C1 segment of cervical spinal cord (tissue), 14 donors: ENCODE data around the gene RNF149.
"Not testable (repeated sequence)": the region's sequence is repeated elsewhere in the genome, so short reads cannot be mapped to it uniquely, and the experiment has no call there.

Experiments used
- DNase-seq, 14 donors: peaks; one replicate each; lab custom pipeline; 2025; lab: John Stamatoyannopoulos, UW

The RNF149 gene

DNA sequence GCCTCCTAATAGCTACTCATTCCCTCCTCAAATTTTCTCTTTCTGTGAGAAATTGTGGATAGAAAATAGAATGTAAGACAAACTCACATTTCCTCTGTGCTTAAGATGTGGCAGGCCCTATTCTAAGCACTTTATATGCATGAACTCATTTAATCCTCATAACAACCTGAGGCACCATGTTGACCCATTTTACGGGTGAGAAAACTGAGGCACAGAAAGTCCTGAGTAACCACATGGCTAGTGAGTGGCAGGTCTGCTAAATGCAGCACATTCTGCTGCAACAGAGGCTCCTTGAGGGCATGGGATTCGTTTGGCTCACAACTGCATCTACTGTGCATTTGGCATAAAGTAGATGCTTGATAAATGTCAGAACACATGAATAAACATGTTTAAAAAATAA lies 22.7 kb upstream of the RNF149 start:
- DNase-seq = no peak

DNA sequence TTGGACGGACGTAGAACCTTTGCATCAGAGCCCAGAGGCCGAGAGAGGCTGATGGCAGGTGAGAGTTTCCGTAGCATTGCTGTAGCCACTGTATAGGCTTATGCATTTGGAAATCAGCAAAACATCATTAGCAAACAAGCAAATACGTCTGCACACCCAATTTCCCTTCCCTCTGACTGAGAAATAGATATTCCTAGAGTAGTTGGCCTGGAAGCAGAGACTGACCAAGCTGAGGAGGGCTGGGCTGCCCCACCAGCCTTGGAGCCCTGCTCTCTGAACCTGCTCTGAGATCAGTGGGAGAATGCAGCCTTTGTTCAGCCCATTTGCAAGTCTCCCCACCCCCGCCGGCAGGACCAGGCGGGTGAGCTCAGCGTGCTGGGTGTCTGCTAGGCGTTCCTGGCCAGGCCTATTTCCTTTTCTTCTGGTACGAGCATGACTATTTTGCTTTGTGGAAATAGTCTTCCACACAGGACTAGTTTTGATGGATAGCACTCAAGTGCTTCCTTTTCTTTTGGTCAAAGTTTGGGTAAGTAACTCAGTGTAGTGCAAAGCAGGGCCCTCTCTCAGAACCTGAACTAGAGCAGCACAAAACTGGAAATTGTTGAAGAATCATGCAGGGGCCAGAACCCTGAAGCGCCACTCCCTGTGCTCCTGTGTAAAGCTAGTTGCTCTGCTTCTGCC lies 21.9 kb upstream of the RNF149 start:
- peak in 11 of 14 donors; percentile 17 to 75 (median 68) for DNase-seq

DNA sequence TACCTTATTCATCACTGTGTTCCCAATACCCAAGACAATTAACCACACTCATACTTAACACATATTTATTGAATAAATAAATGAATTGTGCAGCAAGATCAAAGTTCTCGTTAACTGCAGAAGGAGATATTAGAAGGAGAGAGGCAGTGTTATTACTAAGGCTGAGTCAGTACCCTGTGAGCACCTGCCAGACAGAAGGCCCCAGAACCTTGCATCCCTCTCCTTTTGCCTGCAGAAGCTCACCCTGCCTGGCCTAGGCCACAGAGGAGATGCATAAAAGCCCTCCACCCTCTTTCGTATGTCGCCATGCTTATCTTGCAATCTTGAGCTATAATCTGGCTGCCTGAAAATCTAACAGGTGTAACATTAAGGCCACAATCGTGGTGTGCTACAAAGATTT lies 20.5 kb upstream of the RNF149 start:
- DNase-seq = no peak

DNA sequence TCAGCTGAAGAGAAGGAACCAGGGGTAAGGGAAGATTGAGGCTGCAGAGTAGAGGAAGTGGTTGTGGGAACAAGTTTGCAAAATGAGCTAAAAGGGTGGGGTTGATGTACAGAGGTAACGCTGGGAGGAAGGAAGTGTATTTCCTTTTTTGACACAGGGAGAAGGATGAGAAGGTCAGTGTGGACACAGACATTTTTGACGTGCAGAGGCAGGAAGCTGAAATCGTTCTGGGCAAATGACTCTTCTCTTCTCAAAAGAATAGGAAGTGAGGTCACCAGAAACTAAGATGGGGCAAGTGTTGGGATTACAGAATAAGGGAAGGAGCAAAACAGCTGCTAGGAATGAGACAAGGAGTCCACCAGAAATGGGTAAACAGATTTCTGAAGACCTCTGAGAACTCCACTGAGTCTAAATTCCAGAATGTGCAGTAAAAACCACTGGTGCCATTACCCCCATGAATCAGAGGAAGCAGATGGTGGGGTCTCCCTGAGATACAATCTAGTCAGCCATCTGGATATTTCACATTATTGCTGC lies 20.0 kb upstream of the RNF149 start:
- DNase-seq = no peak

DNA sequence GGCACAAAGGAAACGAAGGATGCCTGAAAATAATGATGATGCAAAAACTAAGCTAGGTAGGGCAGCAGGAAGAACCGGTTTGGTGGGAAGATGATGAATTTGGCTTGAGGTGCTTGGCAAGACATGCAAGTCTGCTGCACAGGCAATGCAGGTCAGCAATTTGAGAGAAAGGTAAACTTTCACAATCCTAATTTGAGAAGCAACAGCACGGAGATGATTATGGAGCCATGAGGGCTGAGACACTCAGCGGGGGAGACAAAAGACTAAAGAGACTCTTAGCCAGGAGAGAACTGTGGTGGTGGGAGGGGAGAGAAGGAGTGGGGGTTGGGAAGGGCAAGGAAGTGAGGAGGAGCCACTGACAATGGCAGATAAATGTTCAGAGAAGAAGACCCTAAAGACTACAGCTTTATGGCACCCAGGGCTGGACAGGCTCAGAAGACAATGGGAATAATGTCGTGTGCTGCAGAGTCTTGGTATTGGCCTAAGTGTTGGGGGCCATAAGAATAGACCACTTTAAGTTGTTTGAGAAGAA lies 19.4 kb upstream of the RNF149 start:
- DNase-seq = no peak

DNA sequence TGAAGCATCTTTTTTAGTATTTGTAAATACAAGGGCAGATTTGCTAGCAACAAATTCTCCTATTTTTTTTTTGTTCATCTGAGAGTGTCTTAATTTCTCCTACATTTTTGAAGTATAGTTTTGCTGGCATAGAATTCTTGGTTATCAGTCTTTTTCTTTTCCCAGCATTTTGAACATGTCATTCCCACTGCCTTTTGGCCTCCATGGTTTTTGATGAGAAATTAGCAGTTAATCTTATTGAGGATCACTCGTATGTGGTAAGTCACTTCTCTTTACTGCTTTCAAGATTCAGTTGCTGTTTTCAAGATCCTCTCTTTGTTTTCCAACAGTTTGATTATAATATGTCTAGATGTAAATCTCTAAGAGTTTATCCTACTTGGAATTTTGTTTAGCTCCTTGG lies 16.9 kb upstream of the RNF149 start:
- DNase-seq = no peak

DNA sequence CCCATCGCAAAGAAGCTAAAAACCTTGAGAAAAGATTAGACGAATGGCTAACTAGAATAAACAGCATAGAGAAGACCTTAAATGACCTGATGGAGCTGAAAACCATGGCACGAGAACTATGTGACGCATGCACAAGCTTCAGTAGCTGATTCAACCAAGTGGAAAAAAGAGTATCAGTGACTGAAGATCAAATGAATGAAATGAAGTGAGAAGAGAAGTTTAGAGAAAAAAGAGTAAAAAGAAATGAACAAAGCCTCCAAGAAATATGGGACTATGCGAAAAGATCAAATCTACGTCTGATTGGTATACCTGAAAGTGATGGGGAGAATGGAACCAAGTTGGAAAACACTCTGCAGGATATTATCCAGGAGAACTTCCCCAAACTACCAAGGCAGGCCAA lies 8.1 kb upstream of the RNF149 start:
- DNase-seq = not testable (repeated sequence)

DNA sequence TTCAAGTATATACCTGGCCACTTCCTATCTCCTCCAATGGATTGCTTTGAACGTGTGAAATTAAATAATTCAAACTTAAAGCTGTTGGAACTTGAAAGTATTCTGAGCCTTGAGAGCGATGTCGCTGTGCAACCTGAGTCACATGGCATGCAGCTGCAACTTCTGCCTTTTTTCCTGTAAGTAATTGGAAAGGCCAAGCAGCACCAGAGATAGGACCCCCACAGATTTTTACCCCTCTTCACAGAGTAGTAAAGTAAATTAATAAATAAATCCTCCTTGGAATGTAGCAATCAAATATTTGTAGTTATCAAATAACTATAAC lies 3.2 kb upstream of the RNF149 start:
- no peak for DNase-seq

DNA sequence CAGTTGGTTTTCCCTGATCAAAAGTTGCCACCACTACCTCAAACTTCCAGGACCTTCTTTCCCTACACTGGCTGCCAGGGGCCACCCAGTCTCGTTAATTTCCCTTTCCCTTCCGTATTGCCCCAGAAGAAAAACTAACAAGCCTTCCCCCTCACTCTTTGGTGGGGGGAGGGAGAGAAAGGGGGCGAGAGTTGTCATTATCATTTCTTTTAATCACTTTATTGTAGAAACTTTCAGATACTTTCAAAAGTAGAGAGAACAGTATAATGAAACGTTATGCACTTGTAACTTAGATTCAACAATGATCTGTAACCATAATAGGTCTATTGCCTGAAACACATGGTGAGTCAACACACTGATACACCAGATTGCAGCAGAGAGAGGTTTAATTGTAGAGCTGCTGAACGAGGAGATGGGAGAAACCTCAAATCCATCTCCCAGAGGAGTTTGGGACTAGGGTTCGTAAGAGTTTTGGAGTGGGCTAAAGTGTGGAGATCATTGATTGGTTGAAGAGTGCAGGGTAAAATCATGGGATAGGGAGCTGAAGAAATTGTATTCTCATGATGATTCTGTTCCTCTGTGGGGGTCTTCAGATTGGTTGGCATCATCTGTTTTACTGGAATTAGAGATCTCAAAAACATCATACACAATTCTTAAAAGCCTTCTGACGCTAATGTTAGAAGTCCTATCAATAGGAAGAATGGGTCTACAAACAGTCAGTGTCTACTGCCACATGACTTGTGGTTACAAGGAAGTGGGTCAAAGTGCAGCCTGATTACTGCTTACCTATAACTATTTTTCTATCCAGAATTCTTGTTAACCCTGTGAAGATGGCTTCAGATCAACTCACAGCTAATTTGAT lies 2.6 kb upstream of the RNF149 start:
- DNase-seq = no peak

DNA sequence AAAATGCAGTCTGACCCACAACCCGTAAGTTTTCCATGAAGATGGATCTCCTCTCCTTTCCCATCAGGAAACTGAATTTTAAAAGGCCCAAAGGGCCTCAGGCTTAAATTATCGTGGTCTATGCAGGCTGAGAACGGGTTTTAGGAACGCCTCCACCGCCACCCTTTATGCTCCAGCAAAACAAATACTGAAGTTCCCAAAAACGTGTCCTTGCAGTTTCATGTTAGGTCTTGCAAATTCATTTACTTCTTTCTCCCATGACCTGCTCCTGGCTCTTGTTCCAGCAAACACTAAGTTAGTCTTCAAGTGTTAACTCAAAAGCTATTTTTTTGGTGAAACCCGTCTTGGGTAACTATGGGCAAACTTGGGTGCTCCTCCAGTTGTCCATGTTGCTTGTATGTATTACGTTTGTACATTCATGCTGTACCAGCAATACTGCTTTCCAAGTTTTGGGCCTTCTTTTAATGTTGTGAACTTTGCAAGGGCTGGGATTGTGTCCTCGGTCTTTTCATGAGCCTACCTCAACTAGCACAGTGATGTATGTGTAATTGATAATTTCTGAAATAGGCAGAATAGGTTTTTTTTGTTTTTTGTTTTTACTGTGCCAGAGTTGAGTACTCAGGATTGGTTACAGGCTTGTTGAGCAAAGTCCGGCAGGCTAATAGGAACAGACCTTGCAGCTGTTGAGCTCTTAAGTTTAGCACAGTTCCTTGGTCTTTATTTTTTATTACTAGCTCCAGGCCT lies 1.8 kb upstream of the RNF149 start:
- no peak for DNase-seq

DNA sequence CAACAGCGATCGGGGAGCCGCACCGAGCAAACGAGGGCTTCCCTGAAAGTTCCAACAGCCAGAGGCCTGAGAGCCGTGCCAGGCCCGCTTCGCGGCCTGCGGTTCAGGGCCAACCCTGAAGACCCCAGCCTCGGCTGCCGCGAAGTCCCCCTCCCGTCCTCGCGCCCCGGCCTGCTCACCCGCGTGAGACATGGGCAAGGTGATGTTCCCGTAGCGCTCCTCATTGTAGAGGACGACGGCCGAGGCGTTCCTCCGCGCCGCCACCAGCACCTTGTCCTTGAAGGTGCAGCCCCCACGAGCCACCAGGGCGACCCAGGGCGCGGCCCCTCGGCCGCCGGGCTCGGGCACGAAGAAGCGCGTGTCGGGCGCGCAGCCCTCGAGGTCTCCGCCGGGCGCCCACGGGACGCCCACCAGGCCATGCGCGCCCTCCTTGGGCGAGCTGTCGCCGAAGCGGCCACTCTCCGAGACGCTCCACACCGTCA lies 510 bp downstream of the RNF149 start:
- DNase-seq = peak in 3 of 14 donors; percentile 28 to 62 (median 60)

DNA sequence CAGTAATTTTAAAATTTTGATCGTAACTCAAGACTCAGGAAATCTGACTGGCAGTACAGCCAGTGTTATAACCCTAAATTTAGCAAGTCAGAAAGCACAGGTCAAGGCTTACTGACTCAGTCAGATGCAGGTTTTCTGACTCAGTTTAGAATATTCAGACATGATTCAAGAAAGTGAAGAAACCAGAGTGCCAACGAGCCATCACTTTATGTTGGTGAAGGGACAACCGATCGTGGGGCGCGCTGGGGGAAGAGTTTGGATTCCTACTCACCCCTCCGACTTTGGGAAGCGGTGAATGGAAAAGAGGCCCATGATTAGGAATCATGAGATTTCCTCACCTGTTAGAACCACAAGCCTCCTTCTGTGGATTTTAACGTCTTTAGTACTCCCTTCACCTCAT lies 998 bp downstream of the RNF149 start:
- no peak for DNase-seq

DNA sequence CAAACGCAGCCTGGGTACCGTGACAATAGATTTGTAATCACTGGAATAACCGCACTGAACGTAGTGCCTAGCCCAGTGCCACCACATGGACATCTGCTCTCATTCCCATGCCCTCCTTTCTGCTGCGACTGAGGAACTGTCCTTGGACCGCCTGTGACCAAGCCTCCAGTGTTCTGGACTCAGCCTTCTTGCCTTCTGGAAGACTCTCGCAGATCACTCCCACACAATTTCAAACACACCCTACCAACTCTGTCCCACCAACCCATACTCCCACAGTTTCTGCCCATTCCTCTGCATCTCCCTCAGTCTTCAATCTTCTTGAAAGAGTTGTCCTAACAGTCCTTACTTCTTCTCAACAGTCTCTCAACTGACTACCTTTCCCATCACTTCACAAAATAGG lies 2.1 kb downstream of the RNF149 start:
- DNase-seq = no peak

DNA sequence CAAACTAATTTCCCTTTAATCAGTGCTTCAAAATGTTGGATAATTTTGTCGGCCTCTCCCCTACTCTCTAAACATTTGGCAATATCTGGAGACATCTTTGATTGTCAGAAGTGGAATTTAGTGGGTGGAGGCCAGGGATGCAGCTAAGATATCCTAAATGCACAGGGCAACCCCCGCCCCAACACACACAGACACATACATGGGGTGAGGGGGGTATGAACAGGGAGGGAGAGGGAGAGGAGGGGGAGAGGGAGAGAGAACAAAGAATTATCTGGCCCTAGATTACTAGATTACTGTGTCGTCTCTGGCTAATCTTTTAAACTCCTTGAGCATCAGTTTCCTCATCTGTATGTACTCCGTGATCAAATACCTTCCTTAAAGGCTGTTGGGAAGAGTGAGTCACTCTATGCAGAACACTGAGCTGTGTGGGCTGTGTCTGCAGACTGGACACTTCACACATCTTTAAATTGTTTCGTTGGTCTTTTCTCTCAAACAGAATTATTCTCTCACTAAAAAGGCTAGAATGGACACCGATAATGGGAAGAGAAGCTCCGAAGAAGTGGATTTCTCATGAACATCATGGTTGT lies 2.9 kb downstream of the RNF149 start:
- DNase-seq = no peak

DNA sequence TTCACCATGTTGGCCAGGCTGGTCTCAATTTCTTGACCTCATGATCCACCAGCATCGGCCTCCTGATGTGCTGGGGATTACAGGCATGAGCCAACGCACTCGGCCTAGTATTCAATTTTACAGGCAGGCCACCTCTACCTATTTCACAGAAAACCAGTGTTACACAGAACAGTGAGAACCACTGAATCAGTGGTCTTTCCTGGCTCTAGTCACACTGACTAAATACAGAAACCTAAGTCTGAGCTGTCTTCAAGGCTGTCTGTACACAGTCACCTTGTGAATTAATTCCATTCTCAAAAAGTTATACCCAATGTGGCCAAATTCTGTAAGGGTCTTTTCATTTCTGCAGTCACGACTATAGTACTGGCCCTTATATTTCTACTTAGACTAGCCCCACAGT lies 3.5 kb downstream of the RNF149 start:
- DNase-seq = no peak

DNA sequence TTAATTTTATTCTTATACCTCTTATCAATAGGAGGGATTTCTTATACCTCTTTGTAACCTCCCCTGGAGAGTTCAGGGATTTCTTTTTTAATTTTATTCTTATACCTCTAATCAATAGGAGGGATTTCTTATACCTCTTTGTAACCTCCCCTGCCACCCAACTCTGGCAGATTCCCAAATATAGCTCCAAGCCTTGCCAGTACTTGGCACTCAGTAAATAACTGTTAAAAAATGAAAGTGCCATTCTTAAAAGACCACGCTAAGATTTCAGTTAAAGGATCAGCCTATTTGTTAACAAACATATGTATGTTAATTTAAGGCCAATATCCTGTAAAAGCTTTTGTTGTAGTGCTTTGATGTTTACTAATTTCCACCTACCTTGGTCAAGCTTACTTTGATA lies 4.8 kb downstream of the RNF149 start:
- no peak for DNase-seq

DNA sequence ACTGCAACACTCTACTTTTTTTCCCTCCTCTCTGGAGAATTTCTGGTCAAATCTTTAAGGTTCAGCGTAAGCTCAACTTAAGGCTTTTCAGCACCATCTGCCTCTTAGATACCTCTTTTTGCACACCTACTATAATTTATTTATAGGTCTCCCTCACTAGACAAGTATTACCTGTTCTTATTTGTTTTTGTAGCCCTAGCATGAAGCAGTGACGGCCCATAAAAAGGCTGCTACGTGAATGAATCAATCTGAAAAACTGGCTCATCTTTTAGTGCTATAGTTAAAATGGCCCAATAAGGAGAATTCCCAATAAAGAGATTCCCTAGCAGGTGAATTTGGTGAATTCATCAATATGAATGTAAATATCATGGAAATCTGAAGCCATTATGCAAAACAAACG lies 6.5 kb downstream of the RNF149 start:
- no peak for DNase-seq

DNA sequence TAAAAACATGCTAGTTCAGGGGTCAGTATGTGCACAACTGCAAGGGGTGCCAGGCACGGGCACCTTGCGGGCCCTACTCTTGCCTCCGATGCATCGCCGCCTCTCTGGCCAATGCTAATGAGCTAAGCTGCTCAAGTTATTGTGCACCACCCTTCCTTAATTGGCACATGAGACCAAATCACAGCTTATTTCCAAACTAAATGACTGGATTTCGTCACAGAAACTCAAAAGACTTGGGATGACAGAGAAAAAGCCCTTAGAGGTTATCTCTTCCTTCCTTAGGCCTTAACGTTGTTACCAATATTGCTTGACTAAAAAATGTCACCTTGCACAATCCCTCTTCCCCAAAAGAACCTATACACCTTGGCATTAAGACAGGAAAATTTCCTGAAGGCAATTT lies 7.7 kb downstream of the RNF149 start:
- DNase-seq = no peak

DNA sequence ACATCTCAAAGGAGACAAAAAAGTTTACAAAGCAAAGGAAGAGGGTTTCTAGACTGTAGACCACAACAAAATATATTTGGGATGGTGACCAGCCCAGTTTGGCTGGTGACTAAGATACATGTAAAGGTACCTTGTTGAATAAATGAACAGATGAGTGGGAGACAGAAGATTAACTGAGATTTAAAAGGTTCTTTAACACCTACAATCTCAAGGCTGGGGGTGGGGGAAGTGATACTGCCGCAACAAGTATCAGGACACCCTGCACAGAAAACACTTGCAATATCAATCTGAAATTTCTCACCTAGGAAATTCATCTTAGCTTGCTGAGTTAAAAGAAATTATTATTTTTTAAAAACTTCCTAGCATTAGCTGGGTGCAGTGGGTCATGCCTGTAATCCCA lies 8.3 kb downstream of the RNF149 start:
- no peak for DNase-seq

DNA sequence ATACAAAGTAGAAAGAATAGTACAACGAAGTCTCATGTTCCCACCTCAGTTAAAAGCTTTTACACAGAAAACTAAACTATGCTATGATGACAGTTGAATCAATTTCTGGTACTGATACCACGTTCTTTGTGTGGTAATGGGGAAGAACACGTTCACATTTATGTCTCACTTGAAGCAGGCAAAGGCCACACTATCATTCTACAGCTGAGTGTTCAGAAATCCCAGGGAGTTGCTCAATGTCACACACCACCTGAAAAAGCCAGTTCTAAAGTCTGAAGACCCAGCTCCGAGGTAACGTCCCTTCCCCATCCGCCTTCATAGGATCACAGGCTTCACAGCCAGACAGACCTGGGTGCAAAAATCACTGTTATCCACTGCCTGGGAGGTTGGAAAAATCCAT lies 8.9 kb downstream of the RNF149 start:
- no peak for DNase-seq

DNA sequence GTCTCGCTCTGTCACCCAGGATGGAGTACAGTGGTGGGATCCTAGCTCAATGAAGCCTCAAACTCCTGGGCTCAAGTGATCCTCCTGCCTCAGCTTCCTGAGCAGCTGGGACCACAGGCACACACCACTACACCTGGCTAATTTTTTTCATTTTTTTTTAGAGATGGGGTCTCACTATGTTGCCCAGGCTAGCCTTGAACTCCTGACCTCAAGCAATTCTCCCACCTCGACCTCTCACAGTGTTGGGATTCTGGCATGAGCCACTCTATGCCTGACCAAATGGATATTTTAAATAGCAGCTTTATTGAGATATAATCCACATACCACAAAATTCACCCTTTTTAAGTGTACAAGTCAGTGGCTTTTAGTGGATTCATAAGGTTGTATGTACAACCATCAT lies 11.1 kb downstream of the RNF149 start:
- DNase-seq = no peak

DNA sequence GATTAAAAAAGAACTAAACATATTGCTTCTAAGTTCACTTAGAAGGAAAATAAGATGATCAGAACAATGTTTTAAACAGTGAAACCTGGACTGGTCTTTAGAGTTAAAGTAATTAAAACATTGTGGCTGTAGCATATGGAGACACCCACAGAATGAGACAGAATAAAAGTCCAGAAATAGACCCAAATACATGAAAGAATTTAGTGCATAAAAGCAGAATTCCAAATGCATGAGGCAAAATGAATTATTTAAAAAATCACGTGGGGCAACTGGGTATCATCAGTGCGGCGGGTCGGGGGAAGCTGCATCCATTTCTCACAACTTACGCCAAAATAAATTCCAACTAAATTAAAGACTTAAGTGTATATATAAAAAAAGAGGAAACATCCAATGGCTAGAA lies 12.1 kb downstream of the RNF149 start:
- no peak for DNase-seq
